GM12892 (cell line): Measurements from ENCODE around the gene MTLN.
"Not testable (repeated sequence)": the region's sequence is repeated elsewhere in the genome, so short reads cannot be mapped to it uniquely, and the experiment has no call there.

Experiments used
- POLR2A ChIP-seq: IDR thresholded peaks from 2 replicates; pipeline ENCODE4 v1.6.1; 2011; ENCODE audit warnings: low read depth, low read length, control low read depth
- TAF1 ChIP-seq: IDR thresholded peaks from 2 replicates; pipeline ENCODE4 v1.6.1; 2011; ENCODE audit warnings: low read depth, mild to moderate bottlenecking, control low read depth, low read length, borderline replicate concordance

GRCh38 chr2:110222626-110223025 lies 10.3 kb upstream of the MTLN start:
- TF ChIP-seq POLR2A, TAF1: not testable (repeated sequence)
